ENCODE data around the gene SNAPC2. TPM values are rescaled to one million over a fixed set of nuclear protein-coding genes. Genes with fewer than 3 reads are reported as not detected.

SNAPC2 gene
- total RNA-seq, 1 donor from 2014 or later: 16.8 TPM

- H3K4me1 Mint-ChIP-seq: peaks cover 31% of the 10 kb centered on the region
- no peak overlapping the region for H3K27ac Mint-ChIP-seq
- no peaks in the 10 kb centered on the region for H3K36me3 Mint-ChIP-seq
- no peak for DNase-seq (ENCODE audit: low spot score in 2 of 2, unreplicated experiment in 2 of 2)
- H3K27me3 Mint-ChIP-seq (ENCODE audit: low read depth): peaks cover 42% of the 10 kb centered on the region
- H3K4me3 Mint-ChIP-seq: peak overlapping the region; percentile 85
- no peaks in the 10 kb centered on the region for H3K9me3 Mint-ChIP-seq
- no peak for TF ChIP-seq CTCF (IDR thresholded peaks at IDR 0.05; ENCODE audit: unreplicated experiment)
Observed at GRCh38 chr19:7873304-7874075, 46.6 kb upstream of the SNAPC2 start.

GRCh38 chr19:7874076-7874896, 45.9 kb upstream of the SNAPC2 start, which contains the start of gene PRR36:
Gene PRR36 (minus strand): TSS chr19:7874390. CDS start chr19:7873689, 701 bp downstream.
- peak in 1 of 2 experiments; percentile 83 for DNase-seq (ENCODE audit: low spot score in 2 of 2, unreplicated experiment in 2 of 2)

GRCh38 chr19:7874897-7875273, 45.3 kb upstream of the SNAPC2 start:
- TF ChIP-seq CTCF (IDR thresholded peaks at IDR 0.05; ENCODE audit: unreplicated experiment): no peak
- Mint-ChIP-seq H3K27ac (peak overlapping the region; percentile 81), H3K36me3 (no peaks in the 10 kb centered on the region), H3K27me3 (ENCODE audit: low read depth) (peaks cover 37% of the 10 kb centered on the region), H3K9me3 (no peaks in the 10 kb centered on the region), H3K4me3 (peak overlapping the region; percentile 79), H3K4me1 (peaks cover 30% of the 10 kb centered on the region)
- no peak for DNase-seq (ENCODE audit: low spot score in 2 of 2, unreplicated experiment in 2 of 2)

More at GRCh38 chr19:7874076-7874896, 45.9 kb upstream of the SNAPC2 start, which contains the start of gene PRR36:
- Mint-ChIP-seq H3K4me3 (peak within 1 kb of the TSS; percentile 85), H3K9me3 (no peaks in the 10 kb centered on the region), H3K27me3 (ENCODE audit: low read depth) (peaks cover 37% of the 10 kb centered on the region), H3K27ac (peak within 1 kb of the TSS; percentile 81), H3K36me3 (no peaks in the 10 kb centered on the region), H3K4me1 (peaks cover 31% of the 10 kb centered on the region)
- TF ChIP-seq CTCF (IDR thresholded peaks at IDR 0.05; ENCODE audit: unreplicated experiment): no peak

GRCh38 chr19:7877249-7877836, 42.8 kb upstream of the SNAPC2 start:
- DNase-seq (ENCODE audit: low spot score in 2 of 2, unreplicated experiment in 2 of 2): no peak
- Mint-ChIP-seq H3K27me3 (ENCODE audit: low read depth) (peaks cover 26% of the 10 kb centered on the region), H3K36me3 (no peaks in the 10 kb centered on the region), H3K27ac (peak overlapping the region; percentile 5), H3K4me3 (no peak overlapping the region), H3K4me1 (peaks cover 13% of the 10 kb centered on the region), H3K9me3 (no peaks in the 10 kb centered on the region)
- TF ChIP-seq CTCF (IDR thresholded peaks at IDR 0.05; ENCODE audit: unreplicated experiment): no peak

GRCh38 chr19:7879111-7879807, 40.9 kb upstream of the SNAPC2 start:
- Mint-ChIP-seq H3K4me1 (peaks cover 8% of the 10 kb centered on the region), H3K27ac (no peak overlapping the region), H3K9me3 (no peaks in the 10 kb centered on the region), H3K36me3 (no peaks in the 10 kb centered on the region), H3K27me3 (ENCODE audit: low read depth) (peaks cover 20% of the 10 kb centered on the region), H3K4me3 (no peak overlapping the region)
- DNase-seq (ENCODE audit: low spot score in 2 of 2, unreplicated experiment in 2 of 2): no peak
- TF ChIP-seq CTCF (IDR thresholded peaks at IDR 0.05; ENCODE audit: unreplicated experiment): no peak
